ENCODE data around the gene ACTBL2.
A peak's percentile ranks its signal among the peaks of the same experiment; 100 is the strongest.

The ACTBL2 gene

GRCh38 chr5:57494104-57495098 lies 11.8 kb upstream of the ACTBL2 start:
- Histone ChIP-seq H3K27me3 (ENCODE audit: insufficient read depth, poor library complexity, severe bottlenecking) (no peaks in the 10 kb centered on the region), H3K27ac (replicated peaks) (no peak overlapping the region), H3K4me3 (replicated peaks; ENCODE audit: insufficient read depth, low read length) (no peak overlapping the region)
- TF ChIP-seq CTCF (IDR thresholded peaks at IDR 0.05; ENCODE audit: insufficient read depth, low read length) (no peak), REST (IDR thresholded peaks at IDR 0.05; ENCODE audit: insufficient replicate concordance, low read depth) (no peak), SPI1 (IDR thresholded peaks at IDR 0.05; ENCODE audit: borderline replicate concordance, low read depth) (no peak), GABPA (IDR thresholded peaks at IDR 0.05; ENCODE audit: low read depth) (no peak), POLR2AphosphoS5 (IDR thresholded peaks at IDR 0.05; ENCODE audit: low read depth) (no peak)
- peak in 1 of 2 experiments; percentile 1 for DNase-seq (ENCODE audit: low read depth in 1 of 2, low spot score in 1 of 2)

- no peaks in the 10 kb centered on the region for H3K27me3 ChIP-seq (ENCODE audit: insufficient read depth, poor library complexity, severe bottlenecking)
- DNase-seq (ENCODE audit: low read depth in 1 of 2, low spot score in 1 of 2), result no peak
- no peak overlapping the region for H3K27ac ChIP-seq (replicated peaks)
- H3K4me3 ChIP-seq (replicated peaks; ENCODE audit: insufficient read depth, low read length), result no peak overlapping the region
- TF ChIP-seq SPI1 (IDR thresholded peaks at IDR 0.05; ENCODE audit: borderline replicate concordance, low read depth) (no peak), REST (IDR thresholded peaks at IDR 0.05; ENCODE audit: insufficient replicate concordance, low read depth) (no peak), POLR2AphosphoS5 (IDR thresholded peaks at IDR 0.05; ENCODE audit: low read depth) (no peak), CTCF (IDR thresholded peaks at IDR 0.05; ENCODE audit: insufficient read depth, low read length) (no peak)
Measured at GRCh38 chr5:57493034-57493433, 10.4 kb upstream of the ACTBL2 start.

- no peak overlapping the region for H3K4me3 ChIP-seq (replicated peaks; ENCODE audit: insufficient read depth, low read length)
- TF ChIP-seq GABPA (IDR thresholded peaks at IDR 0.05; ENCODE audit: low read depth) (no peak), SPI1 (IDR thresholded peaks at IDR 0.05; ENCODE audit: borderline replicate concordance, low read depth) (no peak), POLR2AphosphoS5 (IDR thresholded peaks at IDR 0.05; ENCODE audit: low read depth) (no peak), REST (IDR thresholded peaks at IDR 0.05; ENCODE audit: insufficient replicate concordance, low read depth) (no peak), CTCF (IDR thresholded peaks at IDR 0.05; ENCODE audit: insufficient read depth, low read length) (no peak)
- H3K27ac ChIP-seq (replicated peaks), result no peak overlapping the region
- no peaks in the 10 kb centered on the region for H3K27me3 ChIP-seq (ENCODE audit: insufficient read depth, poor library complexity, severe bottlenecking)
- no peak for DNase-seq (ENCODE audit: low read depth in 1 of 2, low spot score in 1 of 2)
Measured at GRCh38 chr5:57492632-57493031, 10.0 kb upstream of the ACTBL2 start.

Data from HL-60 (cell line).